MCF 10A (cell line): ENCODE data around the gene KRT77. TPM values are rescaled to one million over a fixed set of nuclear protein-coding genes. Genes with fewer than 3 reads are reported as not detected.

Source experiments
- BruUV-seq: library from RNA; stranded (reverse); fragments of 400-500 nt; replicated peaks from 2 replicates; lab custom pipeline; 2021; lab: Mats Ljungman, UMichigan
- CTCF ChIA-PET: fragments of 300-600 bp; sonication (Branson Sonifier 250); formaldehyde crosslinking; extraction: SDS; loops from one replicate; lab custom pipeline; 2021; ENCODE audit warnings: antibody characterized with exemption, inconsistent platforms; lab: Yijun Ruan, JAX
- POLR2A ChIA-PET: fragments of 300-600, 350-650 bp; sonication (Branson Sonifier 250); formaldehyde crosslinking; extraction: SDS; loops from one replicate; lab custom pipeline; 2020; ENCODE audit warnings: antibody characterized with exemption, inconsistent platforms; lab: Yijun Ruan, JAX
- DNase-seq: peaks from one replicate; pipeline ENCODE4 v3.0.0-alpha.2; 2018; ENCODE audit not compliant: unreplicated experiment
- H3K27ac Mint-ChIP-seq: one replicate; pipeline ENCODE4 v1.8.0; 2022; ENCODE audit warnings: mild to moderate bottlenecking, low read depth, mixed read lengths; ENCODE audit not compliant: unreplicated experiment
- H3K27me3 Mint-ChIP-seq: one replicate; pipeline ENCODE4 v1.8.0; 2022; ENCODE audit warnings: mixed read lengths; ENCODE audit not compliant: insufficient read depth, unreplicated experiment
- H3K36me3 Mint-ChIP-seq: one replicate; pipeline ENCODE4 v1.8.0; 2022; ENCODE audit warnings: mild to moderate bottlenecking, moderate library complexity, mixed read lengths; ENCODE audit not compliant: insufficient read depth, unreplicated experiment
- H3K4me1 Mint-ChIP-seq: one replicate; pipeline ENCODE4 v1.8.0; 2022; ENCODE audit warnings: mixed read lengths; ENCODE audit not compliant: insufficient read depth, unreplicated experiment
- H3K4me3 Mint-ChIP-seq: one replicate; pipeline ENCODE4 v1.8.0; 2022; ENCODE audit warnings: mild to moderate bottlenecking, moderate library complexity, mixed read lengths; ENCODE audit not compliant: unreplicated experiment
- H3K9me3 Mint-ChIP-seq: one replicate; pipeline ENCODE4 v1.8.0; 2022; ENCODE audit warnings: mixed read lengths; ENCODE audit not compliant: unreplicated experiment
- CTCF ChIP-seq: fragments of 200-600 bp; IDR thresholded peaks from one replicate; pipeline ENCODE4 v1.8.0; 2022; ENCODE audit warnings: antibody characterized with exemption, mild to moderate bottlenecking; ENCODE audit not compliant: unreplicated experiment
- intact Hi-C: fragments of 100-400 bp; cut with micrococcal nuclease; formaldehyde crosslinking; loops from 2 replicates; pipeline ENCODE4 v1.14.1; 2022
- total RNA-seq: library from RNA; stranded (reverse); gene quantifications from 2 replicates; pipeline ENCODE4 v1.2.3, GENCODE V29; 2022

KRT77 gene
- total RNA-seq, 1 experiment from 2014 or later = not detected

GRCh38 chr12:52685406-52685890, 17.9 kb downstream of the KRT77 start:
- no peak for TF ChIP-seq CTCF
- Mint-ChIP-seq H3K9me3 (no peaks in the 10 kb centered on the region), H3K27ac (no peak overlapping the region), H3K4me1 (peaks cover 14% of the 10 kb centered on the region), H3K36me3 (no peaks in the 10 kb centered on the region), H3K27me3 (peaks cover 28% of the 10 kb centered on the region), H3K4me3 (no peak overlapping the region)
- no peak for DNase-seq
- no TSS peak for BruUV-seq
- intact Hi-C loops = no loop called here
- CTCF ChIA-PET = no interaction called here
- POLR2A ChIA-PET = no interaction called here

GRCh38 chr12:52684431-52684830, 18.9 kb downstream of the KRT77 start:
- BruUV-seq = no TSS peak
- H3K9me3 Mint-ChIP-seq = no peaks in the 10 kb centered on the region
- H3K27ac Mint-ChIP-seq = no peak overlapping the region
- intact Hi-C loops = no loop called here
- H3K36me3 Mint-ChIP-seq = no peaks in the 10 kb centered on the region
- H3K4me3 Mint-ChIP-seq = no peak overlapping the region
- TF ChIP-seq CTCF = no peak
- peaks cover 38% of the 10 kb centered on the region for H3K27me3 Mint-ChIP-seq
- DNase-seq = no peak
- POLR2A ChIA-PET = no interaction called here
- CTCF ChIA-PET = no interaction called here
- H3K4me1 Mint-ChIP-seq = peaks cover 14% of the 10 kb centered on the region

- DNase-seq = no peak
- Mint-ChIP-seq H3K4me1 (peaks cover 14% of the 10 kb centered on the region), H3K36me3 (no peaks in the 10 kb centered on the region), H3K27me3 (peaks cover 45% of the 10 kb centered on the region), H3K9me3 (no peaks in the 10 kb centered on the region), H3K27ac (no peak overlapping the region), H3K4me3 (no peak overlapping the region)
- POLR2A ChIA-PET = no interaction called here
- TF ChIP-seq CTCF = no peak
- CTCF ChIA-PET = interaction anchor here (0.6 kb wide), 1 partner anchor 177 kb away, joined by 3 read pairs; no protein-coding TSS in a partner anchor
- no TSS peak for BruUV-seq
- intact Hi-C loops = no loop called here
These were observed 19.6 kb downstream of the KRT77 start for GRCh38 chr12:52683575-52684300.

DNA sequence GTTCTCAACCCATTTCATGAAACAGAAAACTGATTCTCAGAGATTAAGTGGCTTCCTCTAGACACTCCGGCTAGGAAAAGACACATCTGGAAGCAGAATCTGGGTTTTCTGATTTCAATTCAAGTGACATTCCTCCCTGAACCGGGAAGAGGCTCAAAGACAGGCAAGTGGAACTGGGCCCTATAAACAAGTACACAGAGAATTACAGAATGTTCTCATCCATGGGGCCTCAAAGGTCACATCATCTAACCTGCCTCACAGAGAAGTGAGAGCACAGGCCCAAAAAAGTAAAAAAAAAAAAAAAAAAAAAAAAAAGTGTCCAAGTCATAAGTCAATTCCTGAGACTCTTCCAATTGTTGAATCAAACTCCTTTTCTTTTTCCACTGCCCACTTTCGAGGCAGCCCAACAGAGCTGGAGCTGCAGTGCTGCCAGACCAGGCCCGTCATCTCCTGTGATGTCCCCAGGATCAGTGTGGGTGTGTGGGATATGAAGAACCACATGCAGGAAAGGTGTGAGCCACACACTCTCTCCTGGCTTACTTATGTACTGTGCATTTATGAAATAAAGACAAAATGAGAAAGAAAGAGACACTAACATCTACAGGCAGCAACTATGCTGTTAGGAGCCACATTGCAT, 20.3 kb downstream of the KRT77 start:
- no peak for TF ChIP-seq CTCF
- no TSS peak for BruUV-seq
- DNase-seq = no peak
- intact Hi-C loops = no loop called here
- Mint-ChIP-seq H3K4me1 (peaks cover 12% of the 10 kb centered on the region), H3K27me3 (peaks cover 52% of the 10 kb centered on the region), H3K36me3 (no peaks in the 10 kb centered on the region), H3K27ac (no peak overlapping the region), H3K4me3 (no peak overlapping the region), H3K9me3 (no peaks in the 10 kb centered on the region)
- POLR2A ChIA-PET = no interaction called here
- CTCF ChIA-PET = interaction anchor here (0.6 kb wide), 1 partner anchor 176 kb away, joined by 3 read pairs; no protein-coding TSS in a partner anchor
